HG02973 (cell line): ENCODE measurements around the gene CCDC137.
"Not testable (repeated sequence)": the region's sequence is repeated elsewhere in the genome, so short reads cannot be mapped to it uniquely, and the experiment has no call there.

Experiments
- ATAC-seq: cut with Tn5 transposase; IDR thresholded peaks from one replicate; pipeline ENCODE4 v1.9.1; 2021; ENCODE audit warnings: moderate library complexity; ENCODE audit not compliant: unreplicated experiment

The CCDC137 gene

GRCh38 chr17:81648707-81649085 is 17.8 kb upstream of the CCDC137 start:
- ATAC-seq, result no peak

GRCh38 chr17:81650951-81651350 is 15.6 kb upstream of the CCDC137 start:
- ATAC-seq, result no peak

GRCh38 chr17:81651692-81652091 is 14.8 kb upstream of the CCDC137 start:
- no peak for ATAC-seq

GRCh38 chr17:81652906-81653771 is 13.4 kb upstream of the CCDC137 start:
- ATAC-seq, result no peak

- no peak for ATAC-seq
These were observed 11.0 kb upstream of the CCDC137 start for GRCh38 chr17:81655378-81656117.

GRCh38 chr17:81656118-81656743 is 10.3 kb upstream of the CCDC137 start, which contains the start of gene PDE6G:
PDE6G (minus strand) TSS chr17:81656542; CDS start chr17:81653305, 3,237 bp downstream.
- ATAC-seq, result no peak

GRCh38 chr17:81656835-81657234 is 9.7 kb upstream of the CCDC137 start:
- no peak for ATAC-seq

- no peak for ATAC-seq
These were observed 7.5 kb upstream of the CCDC137 start for GRCh38 chr17:81659038-81659437.

GRCh38 chr17:81660441-81660840 is 6.1 kb upstream of the CCDC137 start:
- no peak for ATAC-seq

GRCh38 chr17:81662002-81662401 is 4.5 kb upstream of the CCDC137 start:
- no peak for ATAC-seq

GRCh38 chr17:81664051-81664470 is 2.5 kb upstream of the CCDC137 start:
- ATAC-seq, result no peak

- no peak for ATAC-seq
These were observed 1.1 kb upstream of the CCDC137 start for GRCh38 chr17:81665205-81666091.

GRCh38 chr17:81666092-81666341 is 520 bp upstream of the CCDC137 start:
- no peak for ATAC-seq

- ATAC-seq, result no peak
These were observed 1.2 kb downstream of the CCDC137 start for GRCh38 chr17:81667754-81668153.

GRCh38 chr17:81672504-81672903 is 6.0 kb downstream of the CCDC137 start:
- ATAC-seq, result no peak

- ATAC-seq, result no peak
These were observed 6.4 kb downstream of the CCDC137 start for GRCh38 chr17:81672954-81673353.

- no peak for ATAC-seq
These were observed 7.2 kb downstream of the CCDC137 start for GRCh38 chr17:81673561-81674258.

GRCh38 chr17:81675515-81676221 is 9.1 kb downstream of the CCDC137 start:
- not testable (repeated sequence) for ATAC-seq

- no peak for ATAC-seq
These were observed 10.4 kb downstream of the CCDC137 start for GRCh38 chr17:81676906-81677305.

- ATAC-seq, result no peak
These were observed 13.6 kb downstream of the CCDC137 start for GRCh38 chr17:81680150-81680549.
